NCI-H2196 treated with DMSO at 0.1 percent for 48 hours (cell line): ENCODE measurements around the gene PLEKHN1.

Source experiments
- DNase-seq: peaks from one replicate; lab custom pipeline; 2025; ENCODE audit not compliant: unreplicated experiment; lab: John Stamatoyannopoulos, UW

PLEKHN1 gene

DNA sequence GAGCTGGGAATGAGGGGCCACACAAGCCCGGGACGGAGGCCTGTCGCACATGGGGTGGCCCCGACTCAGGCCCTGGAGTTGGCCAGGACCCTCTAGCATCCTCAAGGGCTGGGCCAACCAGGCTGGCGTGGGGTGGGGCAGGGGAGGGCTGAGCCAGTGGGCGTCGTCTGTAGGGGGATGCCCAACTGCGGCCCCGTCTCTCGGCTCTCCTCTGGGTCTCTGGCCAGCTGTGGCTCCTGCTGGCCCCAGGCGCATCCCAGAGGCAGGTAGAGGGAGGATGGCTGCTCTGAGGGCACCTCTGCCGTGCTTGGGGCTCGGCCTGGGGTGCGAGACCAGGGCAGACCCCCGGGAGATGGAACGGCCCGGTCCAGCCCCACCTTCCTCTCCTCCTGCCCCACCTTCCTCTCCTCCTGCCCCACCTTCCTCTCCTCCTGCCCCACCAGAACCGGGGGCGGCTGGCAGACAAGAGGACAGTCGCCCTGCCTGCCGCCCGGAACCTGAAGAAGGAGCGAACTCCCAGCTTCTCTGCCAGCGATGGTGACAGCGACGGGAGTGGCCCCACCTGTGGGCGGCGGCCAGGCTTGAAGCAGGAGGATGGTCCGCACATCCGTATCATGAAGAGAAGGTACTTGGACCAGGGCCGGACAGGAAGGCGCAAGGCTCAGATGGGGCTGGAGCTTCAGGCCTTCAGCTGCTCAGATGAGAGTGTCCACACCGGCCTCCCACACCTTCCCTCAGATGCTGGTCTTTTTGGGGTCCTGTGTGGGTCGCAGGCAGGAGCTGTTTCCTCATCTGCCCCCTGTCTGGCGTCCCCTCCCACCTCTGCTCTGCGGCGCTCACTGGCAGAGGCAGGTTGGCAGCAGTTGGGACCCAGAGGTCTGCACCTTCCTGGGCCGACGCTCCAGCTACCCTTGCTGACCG, 36.3 kb upstream of the PLEKHN1 start:
- DNase-seq, result no peak

DNA sequence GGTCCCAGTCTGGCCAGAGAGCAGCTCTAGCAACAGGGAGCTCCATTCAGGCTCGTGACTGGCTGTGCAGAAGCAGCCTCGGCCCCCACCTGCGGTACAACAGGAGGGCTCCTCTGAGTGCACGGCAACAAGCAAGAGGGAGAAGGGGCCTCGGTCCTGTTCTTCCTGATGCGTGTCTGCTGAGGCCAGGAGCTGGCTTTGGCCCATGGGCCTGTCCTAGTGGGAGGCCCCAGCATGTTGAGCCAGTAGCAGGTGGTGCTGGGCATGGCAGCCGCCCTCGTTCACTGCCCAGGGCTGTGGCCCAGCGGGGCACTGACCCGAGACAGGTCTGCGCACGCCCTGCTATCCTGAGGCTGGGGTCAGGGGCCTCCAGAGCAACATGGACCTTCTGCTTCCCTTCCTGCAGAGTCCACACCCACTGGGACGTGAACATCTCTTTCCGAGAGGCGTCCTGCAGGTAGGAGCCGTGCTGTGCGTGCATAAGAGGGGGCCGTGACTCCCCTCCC, 35.6 kb upstream of the PLEKHN1 start:
- no peak for DNase-seq

DNA sequence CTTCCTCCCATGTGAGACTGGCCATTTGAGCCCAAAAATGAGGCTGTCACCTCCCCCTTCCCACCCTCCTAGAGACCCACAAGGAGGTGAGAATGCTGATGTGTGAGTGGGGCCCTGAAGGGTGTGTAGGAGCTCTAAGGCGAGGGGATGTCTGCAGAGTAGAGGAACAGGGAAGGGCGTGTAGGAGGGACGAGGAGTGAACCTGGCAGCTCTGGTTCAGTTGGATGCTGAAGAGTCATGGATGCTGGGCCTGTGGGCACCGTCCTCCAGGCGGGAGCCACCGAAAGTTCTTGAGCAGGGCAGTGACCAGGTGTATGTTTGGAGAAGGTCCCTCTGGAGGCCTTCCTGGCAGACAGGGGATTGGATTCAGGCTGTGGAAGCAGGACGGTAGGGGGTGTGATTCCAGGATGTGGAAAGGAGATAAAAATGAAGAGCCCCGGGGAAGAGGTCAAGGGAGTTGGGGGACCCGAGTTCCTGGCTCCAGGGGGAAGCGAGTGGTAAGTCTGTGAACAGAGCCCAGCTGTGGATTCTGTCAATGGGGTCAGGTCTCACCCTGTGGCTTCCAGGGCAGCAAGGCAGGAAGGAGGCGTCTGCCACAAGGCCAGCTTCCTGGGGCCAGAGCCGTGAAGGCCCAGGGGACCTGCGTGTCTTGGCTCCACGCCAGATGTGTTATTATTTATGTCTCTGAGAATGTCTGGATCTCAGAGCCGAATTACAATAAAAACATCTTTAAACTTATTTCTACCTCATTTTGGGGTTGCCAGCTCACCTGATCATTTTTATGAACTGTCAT, 34.7 kb upstream of the PLEKHN1 start:
- DNase-seq, result no peak

DNA sequence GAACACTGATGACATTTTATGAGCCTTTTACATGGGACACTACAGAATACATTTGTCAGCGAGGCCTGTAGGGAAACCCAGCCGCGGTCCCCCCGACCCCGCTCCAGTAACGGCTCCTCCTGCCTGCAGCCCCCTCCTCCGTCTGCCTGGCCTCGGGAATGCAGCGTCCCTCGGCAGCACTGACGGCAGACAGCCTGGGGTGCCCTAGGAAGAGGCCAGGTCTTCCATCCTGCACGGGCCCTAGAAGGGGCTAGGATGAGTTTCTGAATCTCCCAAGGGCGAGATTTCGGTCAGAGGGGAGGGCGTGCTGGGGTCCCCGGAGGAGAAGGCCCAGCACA, 34.1 kb upstream of the PLEKHN1 start:
- DNase-seq, result no peak

DNA sequence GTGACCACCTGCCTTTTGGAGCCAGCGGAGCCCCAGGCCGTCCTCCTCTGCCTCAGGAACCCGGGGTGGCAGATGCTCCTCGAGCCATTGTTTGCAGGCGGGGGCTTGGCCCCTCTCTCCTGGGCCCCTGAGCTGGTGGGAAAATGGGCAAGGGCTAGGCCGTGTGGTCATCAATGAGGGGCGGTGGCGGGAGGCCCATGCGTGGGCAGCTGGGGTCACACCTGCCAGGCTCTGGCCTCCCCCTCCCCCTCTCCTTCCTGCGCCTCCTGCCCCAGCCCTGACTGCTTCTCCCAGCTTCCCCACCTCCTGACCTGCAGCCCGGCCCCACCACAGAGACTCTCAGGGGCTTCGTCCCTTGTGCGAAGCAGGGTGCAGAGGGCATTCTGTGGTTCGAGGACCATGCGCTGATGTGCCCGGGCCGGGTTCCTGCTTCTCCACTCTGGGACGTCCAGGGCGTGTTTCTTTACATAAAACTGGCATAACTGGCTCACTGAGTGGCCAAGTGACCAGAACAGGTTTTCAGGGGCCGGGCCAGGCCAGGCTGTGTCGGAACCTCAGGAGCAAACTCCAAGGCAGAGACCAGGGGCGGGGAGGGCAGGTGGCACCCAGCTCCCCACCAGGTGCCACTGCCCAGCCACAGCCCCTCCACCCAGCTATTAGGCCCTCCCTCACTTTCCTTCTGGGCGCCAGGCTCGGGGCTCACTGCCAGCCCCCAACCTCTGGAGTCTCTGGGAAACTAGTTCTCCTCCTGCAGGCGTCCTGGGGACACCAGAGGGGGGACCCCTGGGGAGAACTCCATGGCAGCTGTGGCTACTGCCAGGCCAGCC, 33.3 kb upstream of the PLEKHN1 start:
- DNase-seq, result no peak

DNA sequence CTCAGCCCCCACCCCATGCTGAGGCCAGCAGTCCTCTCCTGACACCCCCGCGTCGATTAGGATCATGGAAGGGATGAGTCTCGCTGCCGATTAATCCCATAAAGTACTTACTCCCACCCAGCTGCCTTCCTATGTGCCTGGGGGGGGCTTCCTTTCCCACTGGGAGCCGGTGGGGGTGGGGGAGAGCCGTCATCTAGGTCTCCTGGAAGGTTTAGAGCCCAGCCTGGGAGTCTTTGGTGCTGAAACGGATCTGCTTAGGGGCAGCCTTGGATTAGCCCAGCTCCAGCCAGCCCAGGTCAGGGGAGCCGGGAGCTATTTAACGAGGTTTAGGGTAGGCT, 32.7 kb upstream of the PLEKHN1 start:
- DNase-seq, result no peak

DNA sequence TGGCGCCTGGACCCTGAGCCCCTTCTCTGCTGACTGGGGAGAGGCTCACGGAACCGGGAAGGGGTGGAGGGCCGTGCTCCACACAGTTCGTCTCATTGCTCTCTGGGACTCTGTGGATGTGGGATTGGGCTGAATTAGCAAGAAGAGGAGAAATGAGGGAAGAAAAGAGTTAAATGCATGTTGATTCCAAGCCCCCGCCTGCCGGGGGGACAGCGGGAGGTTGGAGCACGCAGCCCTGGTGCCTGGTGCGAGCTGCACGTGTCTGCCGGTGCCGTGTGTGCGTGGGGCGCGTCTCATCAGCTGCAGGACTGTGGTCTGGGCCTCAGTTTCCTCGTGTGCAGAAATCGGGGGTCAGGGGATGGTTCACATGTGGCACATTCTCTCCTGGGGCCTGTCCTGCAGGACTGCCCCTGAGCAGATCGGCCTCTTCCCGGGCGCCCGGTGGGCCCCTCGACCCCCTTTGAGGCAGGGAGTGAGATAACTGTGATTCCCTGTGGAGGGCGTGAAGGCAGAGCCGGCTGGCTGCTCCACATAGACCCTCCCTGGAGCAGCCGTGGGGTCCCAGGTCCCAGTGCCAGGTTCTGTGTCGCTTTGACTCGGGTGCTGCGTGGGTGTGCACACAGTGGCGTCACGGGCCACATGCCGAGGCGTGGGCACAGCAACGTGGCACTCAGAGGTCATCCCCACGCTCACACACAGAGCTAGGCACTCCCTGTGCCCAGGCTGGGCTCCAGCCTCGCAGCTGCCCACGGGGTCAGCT, 31.1 kb upstream of the PLEKHN1 start:
- no peak for DNase-seq

DNA sequence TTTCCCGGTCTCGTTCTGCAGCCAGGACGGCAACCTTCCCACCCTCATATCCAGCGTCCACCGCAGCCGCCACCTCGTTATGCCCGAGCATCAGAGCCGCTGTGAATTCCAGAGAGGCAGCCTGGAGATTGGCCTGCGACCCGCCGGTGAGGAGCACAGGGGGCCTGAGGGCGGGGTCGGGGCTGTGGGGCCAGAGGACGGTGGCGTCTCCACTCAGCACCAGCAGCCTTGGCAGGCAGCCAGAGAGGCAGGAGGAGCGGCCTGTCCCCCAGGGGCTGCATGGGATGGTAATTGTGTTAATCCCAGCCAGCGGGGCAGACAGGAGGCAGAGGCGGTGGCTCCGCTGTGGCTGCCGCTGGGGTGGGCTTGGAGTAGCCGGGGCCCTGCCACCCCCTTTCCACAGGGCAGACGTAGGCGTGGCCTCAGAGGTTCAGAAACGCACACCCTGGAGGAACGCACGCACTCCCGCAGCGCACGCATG, 30.5 kb upstream of the PLEKHN1 start:
- DNase-seq, result no peak

DNA sequence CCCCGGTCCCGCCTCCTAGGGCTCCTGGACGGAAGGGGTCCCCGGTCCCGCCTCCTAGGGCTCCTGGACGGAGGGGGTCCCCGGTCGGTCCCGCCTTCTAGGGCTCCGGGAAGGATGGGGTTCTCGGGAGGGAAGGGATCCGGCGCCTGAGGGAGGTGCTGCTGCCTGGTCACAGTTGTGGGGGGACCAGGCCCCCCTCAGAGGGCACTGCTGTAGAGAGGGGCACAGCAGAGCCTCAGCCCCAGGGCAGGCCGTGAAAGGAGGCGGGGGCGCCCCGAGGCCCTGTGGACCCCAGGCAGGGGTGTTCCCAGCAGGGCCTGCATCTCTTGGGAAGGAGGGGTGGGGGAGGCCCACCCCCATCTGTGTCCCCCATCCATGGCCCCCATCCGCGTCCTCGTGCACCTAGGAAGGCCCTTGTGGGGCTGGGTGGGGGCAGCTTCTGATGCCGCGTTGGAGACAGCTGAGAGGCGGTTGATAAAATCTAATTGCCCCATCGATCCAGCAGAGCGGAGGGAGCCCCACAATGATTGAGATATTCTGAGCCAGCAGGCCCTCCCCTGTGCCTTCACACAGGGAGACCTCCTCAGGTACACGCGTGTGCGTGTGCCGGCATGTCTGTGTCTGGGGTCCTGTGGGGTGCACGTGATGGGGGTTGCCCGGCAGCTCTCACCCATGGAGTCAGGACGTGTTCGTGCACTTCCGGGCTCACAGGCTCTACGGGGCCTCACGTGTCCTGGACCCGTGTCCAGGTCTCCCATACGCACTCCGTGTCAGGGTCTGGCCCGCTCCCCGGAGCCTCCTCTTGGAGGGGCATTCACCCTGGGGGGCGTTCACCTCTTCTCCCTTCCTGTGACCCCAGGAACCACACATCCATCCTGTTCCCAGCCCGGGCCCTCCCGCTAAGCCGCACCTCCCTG, 29.7 kb upstream of the PLEKHN1 start:
- no peak for DNase-seq

DNA sequence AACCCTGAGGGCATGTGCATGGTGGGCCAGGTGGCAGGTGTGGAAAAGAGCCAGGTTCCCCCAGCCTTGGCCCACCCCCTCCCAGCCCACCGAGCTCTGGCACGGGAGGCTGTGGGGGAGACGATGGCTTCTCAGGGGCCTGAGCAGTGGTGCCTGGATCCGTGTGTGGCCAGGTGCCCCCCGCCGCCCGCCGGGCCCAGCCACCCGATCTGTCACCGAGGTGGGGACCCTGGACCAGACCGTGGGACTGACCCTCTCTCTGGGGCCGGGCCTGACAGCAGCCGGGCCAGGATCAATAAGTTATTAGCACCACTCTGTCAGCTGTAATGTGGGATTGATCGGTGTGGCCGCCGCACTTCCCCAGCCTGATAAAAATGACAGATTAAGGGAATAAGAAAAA, 28.8 kb upstream of the PLEKHN1 start:
- DNase-seq, result no peak

DNA sequence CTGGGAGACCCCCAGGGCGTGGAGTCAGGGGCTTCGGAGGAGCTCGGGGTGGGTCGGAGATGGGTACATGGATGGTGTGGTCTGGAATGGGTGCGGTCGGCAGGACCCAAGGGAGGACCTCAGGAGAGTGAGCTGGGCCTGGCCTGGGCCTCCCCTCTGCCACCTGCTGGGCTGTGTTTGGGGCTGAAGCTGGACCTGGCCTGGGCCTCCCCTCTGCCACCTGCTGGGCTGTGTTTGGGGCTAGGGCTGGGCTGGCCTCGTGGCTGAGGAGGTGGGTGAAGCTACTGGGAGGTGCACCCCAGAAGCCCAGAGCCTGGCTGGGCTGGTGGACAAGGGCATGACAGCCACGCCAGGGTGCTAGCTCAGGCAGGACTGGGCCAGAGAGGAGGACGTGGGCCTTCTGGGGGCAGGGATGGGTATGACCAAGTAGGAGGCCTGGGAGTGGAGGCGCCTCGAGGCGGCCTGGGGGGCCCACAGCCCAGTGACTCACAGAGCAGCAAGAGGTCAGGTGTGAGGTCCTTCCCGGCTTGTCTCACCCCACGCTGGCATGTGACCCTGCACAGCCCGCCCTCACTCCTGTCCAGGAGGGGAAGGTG, 28.1 kb upstream of the PLEKHN1 start:
- no peak for DNase-seq

DNA sequence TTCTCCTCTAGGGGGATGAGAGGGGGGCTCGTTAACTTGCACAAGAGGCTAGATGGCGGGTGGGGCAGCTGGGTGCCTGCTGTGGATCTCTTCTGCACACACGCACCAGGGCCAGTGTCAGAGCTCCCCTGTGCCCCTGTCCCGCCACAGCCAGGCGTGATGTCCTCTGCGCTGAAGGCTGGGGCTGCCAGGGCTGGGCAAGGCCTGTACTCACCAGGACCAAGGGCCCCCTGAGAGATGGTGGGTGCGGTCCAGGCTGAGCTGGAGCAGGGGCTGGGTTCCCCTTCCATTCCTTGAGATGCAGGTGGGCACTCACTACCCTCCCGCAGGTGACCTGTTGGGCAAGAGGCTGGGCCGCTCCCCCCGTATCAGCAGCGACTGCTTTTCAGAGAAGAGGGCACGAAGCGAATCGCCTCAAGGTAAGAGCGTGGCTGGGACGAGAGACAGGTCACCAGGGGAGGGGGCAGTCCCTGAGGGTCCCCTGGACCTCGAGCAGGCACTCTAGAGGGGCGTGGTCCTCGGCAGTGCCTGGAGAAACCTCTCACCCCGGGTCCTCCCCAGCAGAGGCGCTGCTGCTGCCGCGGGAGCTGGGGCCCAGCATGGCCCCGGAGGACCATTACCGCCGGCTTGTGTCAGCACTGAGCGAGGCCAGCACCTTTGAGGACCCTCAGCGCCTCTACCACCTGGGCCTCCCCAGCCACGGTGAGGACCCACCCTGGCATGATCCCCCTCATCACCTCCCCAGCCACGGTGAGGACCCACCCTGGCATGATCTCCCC, 27.4 kb upstream of the PLEKHN1 start:
- no peak for DNase-seq

DNA sequence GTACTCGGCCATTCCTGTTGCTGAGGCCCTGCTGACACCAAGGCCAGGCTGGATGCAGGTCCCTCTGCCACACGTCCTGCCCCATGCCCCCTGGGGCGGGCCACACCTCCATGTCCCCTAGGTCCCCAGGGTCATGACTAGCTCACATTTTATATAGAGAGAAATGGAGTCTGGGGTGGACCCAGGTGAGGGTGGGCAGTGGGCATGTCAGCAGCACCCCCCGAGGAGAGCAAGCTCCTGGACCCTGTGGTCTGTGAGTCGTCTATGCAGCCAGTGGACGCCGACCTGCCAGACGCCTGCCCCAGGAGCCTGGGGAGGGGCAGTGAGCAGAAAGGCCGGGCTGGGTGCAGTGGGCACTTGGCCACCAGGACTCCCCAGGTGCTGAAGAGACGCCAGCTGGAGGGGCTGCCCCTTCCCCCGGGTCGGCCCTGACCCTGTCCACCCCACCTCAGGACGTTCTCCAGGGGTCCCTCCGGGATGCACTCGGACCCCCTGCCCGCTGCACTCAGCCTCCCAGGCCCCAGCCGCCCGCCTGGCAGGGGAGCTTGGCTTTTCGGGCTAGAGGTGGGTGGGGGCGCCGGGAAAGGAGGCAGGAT, 26.7 kb upstream of the PLEKHN1 start:
- DNase-seq, result no peak

DNA sequence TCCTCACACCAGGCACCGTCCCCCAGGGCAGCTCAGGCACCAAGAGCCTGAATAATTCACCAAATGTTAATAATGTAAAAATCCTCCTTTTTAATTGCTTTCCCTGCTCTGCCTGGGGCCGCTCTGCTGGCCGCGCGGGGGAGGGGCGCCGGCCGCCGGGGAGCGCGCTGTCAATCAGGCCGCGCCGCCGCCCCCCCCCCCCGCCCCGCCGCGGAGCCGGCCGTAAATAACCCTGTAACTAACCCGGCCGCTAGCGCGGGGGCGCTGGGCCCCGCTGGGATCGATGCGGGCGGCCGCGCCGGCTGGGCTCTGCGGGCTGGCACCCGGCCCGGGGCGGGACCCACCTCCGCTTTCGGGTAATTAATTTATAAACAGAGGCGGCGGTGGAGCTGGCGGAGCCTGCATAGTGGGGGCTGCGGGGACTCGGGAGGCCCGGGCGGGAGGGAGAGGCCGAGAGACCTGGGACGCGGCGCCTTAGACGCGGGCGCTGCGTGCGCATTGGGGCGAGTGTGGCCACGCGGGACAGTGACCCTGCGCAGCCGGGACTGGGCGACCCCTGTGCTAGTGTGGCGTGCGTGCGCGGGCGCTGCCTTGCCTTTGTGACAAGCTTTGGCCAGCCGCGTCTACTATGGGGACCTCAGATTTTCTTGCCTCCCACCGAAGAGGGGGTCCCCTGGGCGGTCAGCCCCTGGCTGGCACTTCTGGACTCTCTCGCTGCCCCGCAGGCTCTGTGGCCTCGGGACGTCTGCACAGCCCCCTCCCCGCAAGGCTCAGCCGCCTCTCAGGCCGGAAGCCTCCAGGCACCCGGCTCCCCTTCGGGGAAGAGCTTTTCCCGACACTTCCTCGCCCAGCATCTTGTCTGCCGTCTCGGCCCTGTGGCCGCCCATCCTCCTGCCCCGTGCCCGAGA, 25.9 kb upstream of the PLEKHN1 start:
- DNase-seq, result peak; percentile 39

DNA sequence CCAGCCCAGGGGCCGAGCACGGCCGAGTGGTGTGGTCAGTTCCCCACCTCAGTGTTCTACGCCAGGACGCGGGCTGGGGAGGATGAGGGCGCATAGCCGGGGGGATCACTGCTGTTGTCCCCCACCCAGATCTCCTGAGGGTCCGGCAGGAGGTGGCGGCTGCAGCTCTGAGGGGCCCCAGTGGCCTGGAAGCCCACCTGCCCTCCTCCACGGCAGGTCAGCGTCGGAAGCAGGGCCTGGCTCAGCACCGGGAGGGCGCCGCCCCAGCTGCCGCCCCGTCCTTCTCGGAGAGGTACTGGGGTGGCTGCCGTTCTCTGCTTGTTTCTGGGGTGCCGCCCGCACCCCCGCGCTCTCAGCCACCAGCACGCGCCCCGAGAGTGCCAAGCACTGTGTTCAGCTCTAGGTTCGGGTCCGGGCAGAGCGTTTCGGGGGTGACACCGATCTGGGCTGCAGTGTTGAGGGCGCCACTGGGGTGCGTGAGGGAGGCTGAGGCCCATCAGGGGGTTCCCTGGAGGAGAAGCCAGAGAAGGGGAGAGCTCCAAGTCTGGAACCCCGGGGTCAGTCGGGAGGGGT, 25.2 kb upstream of the PLEKHN1 start:
- no peak for DNase-seq

DNA sequence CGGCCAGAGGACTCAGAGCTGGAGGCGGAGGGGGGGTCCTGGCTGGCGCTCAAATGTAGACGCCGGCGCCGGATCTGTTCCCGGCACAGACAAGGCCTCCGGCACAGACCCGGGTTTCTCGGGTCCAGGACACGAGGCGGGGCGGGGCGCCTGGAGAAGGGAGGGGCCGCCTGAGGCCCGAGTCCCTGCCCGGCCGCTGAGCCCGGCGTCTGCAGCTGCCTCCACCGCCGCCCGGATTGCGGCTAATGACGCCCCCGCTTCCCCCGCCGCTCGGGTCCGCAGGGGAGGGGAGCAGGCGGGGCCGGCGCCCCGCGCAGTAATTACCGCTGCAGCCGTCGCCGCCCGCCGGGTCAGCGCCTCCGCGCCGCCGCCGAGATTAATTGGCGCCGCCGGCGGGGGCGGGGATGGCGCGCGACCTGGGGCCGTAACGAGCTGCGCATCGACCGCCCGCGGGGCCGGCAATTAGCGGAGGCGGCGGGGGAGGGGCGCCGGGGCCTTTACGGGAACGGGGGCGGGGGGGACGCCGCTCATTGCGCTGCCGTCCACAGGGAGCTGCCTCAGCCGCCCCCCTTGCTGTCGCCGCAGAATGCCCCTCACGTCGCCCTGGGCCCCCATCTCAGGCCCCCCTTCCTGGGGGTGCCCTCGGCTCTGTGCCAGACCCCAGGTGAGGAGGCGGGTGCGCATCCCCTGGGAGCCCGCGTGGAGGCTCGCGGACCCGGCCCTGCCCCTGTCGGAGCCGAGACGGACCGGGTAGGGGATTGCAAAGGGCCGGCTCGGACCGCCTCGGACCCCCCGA, 24.5 kb upstream of the PLEKHN1 start:
- DNase-seq, result peak; percentile 81
